Measurements from ENCODE around the gene MMEL1.
A peak's percentile ranks its signal among the peaks of the same experiment; 100 is the strongest.
"Not testable (repeated sequence)": the region's sequence is repeated elsewhere in the genome, so short reads cannot be mapped to it uniquely, and the experiment has no call there.

The MMEL1 gene

DNA sequence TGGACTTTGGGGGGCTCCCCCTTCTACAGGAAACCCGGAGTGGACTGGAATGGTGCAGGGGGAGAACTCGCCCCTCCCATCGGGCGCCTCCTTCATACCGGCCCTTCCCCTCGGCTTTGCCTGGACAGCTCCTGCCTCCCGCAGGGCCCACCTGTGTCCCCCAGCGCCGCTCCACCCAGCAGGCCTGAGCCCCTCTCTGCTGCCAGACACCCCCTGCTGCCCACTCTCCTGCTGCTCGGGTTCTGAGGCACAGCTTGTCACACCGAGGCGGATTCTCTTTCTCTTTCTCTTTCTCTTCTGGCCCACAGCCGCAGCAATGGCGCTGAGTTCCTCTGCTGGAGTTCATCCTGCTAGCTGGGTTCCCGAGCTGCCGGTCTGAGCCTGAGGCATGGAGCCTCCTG lies 76.5 kb downstream of the MMEL1 start, which contains the start of gene TNFRSF14:
Gene TNFRSF14 (plus strand): TSS at position 95 of the 401 bp plus-strand sequence. CDS start 294 bp downstream, at position 389.
- no peak for DNase-seq

DNA sequence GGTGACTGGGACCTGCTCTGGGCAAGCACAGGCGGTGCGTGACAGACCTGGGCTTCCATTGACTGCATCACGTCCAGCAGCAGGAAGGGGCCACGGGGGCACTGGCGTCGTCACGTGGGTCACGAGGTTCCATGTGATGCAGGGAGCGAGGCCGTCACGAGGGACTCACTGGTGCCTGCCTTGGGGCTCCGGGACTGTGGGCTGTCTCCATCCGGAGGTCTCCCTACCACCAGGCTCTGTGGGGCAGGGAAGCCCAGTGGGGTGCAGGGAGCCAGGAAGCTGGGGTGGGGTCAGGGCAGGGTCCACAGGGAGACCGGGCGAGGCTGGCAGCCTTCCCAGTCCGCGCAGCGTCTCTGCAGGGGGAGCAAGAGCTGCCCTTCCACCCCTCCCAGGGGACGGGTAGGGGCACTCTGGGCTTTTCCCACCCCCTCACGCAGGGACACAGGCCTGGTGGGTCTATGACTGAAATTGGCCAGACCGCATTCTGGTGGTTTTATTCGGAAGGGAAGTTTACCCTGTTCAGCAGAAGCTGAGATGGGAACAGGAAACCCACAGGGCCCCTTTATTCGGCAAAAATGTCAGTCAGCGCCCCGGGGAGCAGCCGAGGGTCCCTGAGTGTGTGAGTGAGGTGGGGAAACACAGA lies 77.1 kb downstream of the MMEL1 start:
- no peak for DNase-seq

DNA sequence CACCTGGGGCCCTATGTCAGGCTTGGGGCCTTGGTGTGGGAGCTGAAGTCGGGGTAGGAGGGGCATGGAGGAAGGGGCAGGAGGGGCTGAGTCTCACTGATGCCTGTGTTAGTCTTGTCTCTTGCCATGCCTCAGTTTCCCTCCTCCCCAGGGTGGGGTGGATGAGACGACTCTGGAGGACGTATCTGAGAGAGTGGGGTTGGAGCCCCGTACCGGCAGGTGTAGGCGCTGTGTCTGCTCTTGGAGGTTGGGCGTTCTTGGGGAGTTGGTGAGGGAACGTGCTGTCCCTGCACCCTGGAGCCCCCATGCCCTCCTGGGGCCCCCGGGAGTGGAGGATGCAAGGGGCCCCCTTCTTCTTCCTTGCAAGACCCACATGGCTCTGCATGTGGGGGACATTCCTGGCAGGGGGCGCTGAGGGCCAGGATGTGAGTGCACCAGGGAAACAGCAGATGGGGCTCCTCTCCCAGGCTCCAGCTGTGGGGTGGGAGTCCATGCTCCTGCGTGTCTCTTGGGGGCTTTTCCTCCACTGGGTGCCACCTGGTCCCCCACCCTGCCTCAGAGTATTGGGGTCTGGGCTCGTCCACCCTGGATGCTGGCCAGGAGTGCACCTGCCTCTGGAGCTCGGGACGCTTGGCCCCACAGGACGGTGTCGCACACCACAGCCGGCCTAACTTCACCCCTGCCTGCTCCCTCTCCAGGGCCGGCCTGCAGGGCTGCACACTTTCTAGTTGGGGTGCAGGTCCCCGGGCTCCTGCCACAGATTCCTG lies 78.0 kb downstream of the MMEL1 start:
- DNase-seq = peak in 1 of 2 experiments; percentile 18

DNA sequence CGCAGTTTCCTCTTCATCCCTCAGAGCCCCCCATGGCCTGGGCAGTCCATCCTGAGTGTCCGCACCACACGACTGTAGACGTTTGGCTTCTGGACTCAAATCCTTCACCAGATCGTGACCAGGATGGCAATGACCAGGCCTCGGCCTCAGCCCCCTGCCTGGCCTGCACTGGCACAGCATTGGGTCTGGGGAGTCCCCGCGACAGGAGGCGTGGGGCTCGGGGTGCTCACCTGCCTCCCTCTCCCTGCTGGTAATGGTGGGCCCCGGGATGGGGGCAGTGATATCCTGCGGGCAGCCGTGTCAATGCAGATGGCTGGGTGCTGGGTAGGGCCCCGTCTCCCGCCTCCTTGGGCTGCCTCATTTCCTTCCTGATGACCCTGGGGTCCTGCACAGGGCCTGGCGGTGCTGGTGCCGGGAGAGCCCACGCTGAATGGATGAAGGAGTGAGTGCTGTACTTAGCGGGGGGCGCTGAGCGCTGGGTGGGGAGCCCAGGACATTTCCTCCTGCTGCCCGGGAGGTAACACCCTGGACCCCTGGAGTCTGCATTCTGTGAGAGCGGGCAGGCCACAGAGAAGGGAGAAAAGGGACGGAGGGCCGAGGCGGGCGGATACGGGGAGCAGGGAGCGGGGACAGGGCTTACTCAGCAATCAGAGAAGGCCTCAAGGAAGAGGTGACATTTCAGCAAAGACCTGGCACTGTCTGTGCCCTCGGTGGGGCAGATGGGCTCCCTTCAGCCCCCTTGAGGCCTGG lies 78.8 kb downstream of the MMEL1 start:
- no peak for DNase-seq

DNA sequence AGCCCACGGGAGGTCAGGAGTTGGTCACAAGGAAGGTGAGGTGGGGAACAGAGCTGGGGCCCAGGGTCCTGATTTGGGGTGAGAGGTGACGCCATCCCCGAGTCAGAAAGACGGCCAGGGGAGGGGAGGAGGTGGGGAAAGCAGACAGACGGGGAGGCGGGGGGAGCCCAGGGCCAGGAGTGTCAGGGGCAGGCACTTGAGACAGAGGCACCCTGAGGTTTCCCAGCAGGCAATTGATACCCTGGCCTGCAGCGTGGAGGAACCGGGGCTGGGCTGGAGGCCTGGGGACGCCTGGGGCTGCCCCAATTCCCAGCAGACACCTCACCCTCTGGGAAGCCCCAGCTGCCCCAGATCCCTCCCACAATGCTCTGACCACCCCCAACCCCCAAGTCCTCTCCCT lies 79.7 kb downstream of the MMEL1 start:
- not testable (repeated sequence) for DNase-seq

DNA sequence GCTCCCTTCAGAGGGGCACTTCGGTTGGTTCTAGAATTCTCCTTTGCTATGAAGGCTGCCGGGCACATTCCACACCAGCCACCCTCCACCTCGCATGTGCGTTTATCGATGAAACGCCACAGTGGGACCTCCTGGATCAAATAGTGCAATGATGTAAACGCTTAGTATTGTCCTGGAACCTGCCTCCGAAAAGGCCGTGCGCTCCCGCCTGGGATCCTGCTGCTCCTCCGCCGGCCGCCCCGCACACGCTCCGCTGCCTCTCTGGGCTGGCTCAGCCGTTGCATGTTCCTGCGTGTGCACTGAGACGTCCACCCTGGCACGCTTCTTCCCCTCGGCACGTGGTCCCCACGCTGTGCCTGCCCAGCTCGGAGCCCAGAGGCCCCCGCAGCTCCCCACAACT lies 80.6 kb downstream of the MMEL1 start:
- DNase-seq = no peak

DNA sequence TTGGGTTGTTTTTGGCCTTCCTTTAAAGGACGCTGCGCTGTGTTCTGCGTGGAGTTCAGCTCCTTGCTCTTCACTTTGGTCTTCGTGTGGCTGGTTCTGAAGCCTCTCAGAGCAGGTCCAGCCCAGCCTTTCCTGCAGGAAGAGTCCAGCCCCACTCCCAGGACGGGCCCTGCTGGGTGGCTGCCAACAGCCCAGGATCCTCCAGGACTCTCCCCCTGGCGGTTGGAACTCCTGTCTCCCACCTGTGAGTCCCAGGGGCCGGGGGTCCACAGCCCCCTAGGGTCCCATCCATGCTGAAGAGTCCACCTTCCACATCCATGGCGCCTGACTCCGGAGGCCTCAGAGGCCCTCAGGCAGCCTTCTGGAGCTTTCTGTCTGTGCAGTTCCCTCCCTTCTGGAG lies 81.3 kb downstream of the MMEL1 start:
- not testable (repeated sequence) for DNase-seq

DNA sequence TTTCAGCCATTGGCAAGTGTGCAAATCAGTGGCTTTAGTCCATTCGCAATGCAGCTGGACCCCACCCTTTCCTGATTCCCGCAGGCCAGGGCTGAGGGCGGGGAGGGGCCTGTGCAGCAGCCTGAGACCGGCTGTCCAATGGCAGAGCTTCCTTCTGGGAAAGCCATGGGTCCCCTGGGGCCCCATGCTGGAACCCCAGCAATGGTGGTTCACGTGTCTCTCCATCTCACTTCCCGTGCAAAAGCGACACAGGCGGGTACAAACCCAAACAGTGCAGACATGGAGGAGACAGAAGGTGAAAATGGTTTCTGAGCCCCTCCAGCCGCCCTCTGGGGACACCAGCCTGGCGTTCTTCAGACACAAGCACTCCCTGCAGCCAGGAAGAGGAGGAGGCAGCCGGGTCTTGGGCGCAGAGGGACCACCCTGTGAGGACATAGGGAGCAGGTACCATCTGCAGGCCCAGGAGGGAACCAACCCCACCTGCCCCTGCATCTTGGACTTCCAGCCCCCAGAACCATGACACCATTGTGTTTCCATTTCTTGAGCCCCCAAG lies 82.4 kb downstream of the MMEL1 start:
- not testable (repeated sequence) for DNase-seq

DNA sequence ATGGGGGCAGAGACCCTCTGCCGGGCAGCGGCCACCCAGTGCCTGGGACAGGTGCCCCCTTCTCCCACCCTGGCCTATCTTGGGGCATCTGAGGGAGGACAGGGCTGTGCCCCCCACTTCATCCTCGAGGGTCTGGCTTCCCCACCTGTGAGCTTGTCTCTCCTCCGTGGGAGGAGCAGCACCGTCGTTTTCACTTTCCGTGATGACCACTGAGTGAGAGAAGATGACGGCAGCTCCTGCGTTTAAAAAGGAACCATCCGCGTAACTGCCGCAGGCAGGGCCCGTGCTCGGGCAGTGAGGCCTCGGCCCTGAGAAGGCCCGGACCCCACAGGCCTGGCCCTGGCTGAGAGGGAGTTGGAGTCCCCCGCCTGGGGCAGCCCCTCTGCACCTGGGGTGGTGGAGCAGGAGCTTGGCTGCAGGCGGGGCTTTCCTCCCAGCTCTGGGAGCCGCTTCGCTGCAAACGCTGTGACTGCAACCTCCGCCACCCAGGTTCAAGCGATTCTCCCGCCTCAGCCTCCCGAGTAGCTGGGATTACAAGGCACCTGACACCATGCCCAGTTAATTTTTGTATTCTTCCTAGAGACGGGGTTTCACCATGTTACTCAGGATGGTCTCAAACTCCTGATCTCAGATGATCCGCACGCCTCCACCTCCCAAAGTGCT lies 83.3 kb downstream of the MMEL1 start:
- DNase-seq = not testable (repeated sequence)

DNA sequence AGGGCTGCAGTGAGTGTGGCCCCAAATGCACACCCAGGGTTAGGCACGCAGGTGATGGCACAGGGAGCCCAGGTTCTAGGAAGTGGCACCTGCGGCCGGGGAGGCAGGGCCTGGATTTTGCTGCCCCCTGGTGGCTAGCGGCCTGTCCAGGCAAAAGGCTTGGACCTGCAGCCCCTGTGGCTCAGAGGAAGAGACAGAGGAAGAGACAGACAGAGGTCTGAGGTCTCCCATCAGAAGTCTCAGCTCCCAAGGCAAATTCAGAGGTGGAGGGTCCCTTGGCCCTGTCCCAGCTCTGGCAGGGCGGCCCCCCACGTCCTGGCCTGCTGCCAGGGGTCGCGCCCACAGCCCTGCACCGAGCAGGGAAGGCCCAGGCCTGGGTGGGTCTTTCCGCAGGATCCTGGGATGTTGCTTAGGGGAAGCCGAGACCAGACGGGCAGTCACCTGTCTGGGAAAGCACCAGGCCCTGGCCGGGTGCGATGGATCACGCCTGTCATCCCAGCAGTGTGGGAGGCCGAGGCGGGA lies 84.7 kb downstream of the MMEL1 start:
- DNase-seq = peak; percentile 60 to 75

DNA sequence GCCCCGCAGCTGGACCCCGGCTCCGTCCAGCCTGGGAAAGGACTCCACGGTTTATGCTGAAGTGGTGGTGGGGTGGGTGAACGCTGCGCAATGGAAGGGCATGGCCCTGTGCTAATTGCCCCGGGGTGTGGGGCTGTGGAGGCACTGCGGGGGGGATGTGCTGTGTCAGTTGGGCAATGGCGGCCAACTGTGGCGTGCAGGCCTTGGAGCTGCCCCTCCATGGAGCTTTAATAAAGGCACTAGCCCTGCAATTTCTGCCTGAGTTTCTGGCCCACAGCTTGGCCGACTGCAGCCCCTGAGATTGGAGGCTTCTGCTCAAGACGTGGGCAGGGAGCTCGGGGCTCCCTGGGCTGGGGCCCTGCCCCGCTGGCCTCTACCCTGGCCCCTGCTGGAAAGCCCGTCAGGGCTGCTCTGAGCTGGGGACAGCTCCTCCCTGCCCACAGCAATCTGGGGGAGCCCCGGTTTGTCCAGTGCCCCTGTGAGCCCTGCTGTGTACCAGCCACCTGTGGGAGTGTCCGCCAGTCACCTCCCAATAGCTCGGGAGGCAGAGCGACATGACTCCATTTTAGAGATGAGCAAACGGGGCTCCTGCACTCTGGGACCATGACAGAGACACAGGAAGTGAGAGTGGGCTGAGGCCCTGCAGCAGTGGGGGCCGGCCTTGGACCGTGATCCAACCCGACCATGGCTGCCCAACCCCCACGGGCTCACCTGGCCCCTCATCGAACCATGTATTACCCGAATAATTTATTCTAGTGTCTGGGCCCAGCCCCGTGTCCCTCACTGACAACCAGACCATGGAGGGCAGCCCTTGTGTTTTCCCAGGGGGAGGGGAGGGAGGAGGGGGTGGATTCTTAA lies 85.4 kb downstream of the MMEL1 start:
- no peak for DNase-seq

DNA sequence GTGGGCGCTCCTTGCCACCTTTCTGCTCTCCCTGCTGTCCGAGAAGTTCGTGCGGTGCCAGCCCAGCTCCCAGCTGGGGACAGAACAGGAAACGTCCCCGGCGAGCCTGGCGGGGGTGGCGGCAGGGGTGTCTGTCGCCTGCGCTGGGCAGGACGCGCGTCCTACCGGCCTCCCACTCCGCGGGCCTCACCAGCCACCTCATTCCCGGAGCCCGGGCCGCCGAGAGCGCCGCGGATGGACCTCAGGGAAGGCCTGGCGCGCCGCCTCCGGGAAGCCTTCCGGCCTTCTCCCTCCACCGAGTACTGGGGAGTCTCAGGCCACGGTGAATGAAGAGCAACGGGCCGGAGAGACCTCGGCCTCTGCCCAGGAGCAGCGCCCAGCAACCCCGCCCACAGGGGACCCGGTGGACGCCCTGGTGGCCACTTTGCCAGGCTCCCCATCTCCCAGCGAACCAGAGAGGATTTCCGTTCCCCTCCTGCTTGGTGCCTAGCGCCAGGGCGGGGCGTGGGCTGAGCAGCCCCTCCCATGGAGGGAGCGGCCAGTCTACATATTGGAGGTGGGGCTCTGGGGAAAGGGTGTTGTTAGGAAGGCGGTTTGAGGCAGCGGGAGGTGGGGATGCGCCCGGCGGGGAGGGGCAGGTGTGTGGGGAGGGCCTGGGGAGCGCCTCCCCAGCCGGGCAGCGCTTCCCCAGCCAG lies 86.2 kb downstream of the MMEL1 start:
- DNase-seq = no peak

DNA sequence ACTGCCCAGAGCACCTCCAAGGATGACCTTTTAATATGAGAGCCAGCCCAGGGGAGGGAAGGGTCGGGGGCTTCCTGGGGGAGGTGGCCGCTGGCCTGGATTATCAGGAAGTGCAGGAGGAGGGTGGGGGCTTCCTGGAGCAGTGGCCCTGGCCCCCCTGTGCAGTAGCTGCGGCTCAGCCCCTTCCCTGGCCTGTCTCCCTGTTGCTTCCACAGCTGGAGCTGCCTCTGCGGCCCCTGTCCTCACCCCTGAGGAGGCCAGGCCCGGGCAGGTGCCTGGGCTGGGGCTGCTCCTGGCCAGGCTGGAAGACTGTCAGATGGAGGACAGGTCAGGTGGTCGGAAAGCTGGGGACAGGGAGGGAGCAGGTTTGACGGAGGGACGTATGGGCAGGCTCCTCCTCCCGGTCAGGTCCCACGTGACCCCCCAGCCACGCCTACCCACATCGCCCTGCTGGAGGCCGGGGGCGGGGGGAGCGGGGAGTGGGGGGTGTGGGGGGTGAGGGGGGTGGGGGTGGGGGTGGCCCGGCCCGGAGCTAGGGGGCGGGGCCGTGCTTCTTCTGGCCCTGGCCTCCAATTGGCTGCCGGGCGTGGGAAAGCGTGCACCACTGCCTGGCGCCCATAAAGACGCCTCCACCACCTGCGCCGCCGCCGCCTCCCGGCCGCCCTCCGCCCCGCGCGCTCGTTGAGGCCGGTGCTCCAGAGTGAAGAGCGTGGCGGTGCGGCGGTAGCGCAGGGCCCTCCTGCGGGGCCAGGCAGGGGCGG lies 86.9 kb downstream of the MMEL1 start:
- no peak for DNase-seq

DNA sequence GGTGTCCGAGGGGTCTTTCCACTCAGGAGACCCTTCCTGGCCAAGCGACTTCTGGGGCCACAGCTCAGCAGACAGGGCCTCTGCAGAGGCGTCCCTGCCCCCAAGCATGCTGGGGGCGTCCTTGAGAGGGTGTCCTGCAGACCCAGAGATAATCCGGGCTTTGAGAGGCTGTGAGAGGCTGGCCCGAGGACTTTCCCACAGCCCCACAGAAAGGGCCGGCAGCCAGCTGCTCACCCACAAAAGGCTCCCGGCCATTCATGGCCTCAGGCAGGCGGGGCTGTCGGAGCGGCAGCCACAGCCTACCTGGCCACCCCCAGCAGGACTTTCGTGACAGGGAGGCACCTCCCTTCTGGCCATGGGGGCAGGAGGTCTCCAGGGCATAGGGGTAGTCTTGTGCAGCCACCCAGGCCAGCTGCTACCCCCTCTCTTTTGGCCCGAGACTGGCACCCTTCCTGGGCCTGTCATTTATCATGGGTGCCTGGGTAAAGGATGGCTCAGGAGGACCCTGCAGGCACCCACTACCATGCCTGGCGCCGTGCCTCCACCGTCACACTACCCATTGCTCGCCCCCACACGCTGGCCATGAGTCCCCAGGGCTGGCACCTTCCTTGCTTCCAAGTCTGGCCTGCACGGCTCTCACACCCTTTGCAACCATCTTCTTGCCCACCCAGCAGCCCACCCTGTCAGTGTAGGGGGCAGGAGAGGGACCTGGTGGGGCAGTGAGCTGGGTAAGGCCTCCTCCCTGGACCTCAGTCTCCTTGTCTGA lies 87.8 kb downstream of the MMEL1 start:
- no peak for DNase-seq

DNA sequence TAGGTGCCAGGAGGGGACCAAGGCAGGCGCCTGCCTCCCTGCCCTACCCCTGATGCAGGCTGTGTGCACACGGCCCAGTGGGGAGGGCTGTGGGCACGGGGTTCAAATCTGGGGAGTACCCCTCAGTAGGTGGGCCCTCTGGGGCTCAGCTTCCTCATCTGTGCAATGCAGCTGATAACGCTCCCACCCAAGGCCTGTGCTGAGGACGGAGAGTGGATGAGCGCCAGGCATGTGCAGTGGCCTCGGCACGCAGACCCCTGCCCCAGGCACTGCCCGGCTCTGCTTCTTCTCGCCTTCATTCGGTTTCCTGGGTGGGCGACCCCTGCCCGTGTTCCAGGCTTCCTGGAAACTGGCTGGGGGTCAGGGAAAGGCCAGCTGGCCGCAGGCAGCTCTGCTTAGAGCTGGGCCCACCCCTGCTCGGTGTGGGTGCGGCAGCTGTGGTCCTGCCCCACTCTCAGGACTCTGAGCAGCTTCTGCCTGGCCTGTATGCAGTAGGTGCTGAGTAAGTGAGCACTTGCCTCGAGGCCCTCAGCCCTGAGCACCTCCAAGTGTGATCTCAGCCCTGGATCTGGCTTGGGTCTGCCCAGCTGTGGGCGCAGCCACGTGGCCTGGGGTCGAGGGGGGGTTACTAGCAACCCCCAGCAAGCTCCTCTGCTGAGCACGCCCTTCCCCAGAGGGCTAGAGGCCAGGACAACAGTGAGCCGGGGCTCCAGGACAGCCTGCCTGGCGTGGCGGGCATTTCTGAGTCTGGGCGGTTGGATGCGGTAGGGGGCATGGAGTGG lies 88.5 kb downstream of the MMEL1 start:
- no peak for DNase-seq

DNA sequence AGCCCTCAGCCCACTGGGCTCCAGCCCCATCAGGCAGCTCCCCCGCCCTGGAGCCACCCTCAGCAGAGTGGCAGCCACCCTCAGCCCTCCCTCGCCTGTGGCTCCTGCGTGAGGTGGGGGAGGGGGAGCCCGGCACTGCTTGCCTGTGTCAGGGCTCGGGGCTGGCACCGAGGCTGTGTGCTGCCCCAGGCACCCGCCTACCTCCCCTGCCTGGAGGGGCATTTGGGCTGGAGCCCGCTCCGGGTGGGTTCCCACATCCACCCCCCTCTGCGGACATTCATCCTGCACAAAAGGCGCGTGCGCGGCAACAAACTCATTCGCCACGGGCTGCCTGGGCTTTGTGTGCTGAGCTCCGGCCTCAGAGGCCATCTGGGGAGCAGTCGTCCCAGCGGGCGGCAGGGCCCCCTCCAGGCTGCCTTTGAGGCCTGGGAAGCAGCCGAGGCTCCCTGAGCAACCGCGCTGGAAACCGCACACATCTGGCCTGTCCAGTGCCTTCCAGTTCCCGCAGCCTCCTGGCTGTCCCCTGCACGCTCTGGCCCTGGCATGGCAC lies 89.2 kb downstream of the MMEL1 start:
- no peak for DNase-seq

DNA sequence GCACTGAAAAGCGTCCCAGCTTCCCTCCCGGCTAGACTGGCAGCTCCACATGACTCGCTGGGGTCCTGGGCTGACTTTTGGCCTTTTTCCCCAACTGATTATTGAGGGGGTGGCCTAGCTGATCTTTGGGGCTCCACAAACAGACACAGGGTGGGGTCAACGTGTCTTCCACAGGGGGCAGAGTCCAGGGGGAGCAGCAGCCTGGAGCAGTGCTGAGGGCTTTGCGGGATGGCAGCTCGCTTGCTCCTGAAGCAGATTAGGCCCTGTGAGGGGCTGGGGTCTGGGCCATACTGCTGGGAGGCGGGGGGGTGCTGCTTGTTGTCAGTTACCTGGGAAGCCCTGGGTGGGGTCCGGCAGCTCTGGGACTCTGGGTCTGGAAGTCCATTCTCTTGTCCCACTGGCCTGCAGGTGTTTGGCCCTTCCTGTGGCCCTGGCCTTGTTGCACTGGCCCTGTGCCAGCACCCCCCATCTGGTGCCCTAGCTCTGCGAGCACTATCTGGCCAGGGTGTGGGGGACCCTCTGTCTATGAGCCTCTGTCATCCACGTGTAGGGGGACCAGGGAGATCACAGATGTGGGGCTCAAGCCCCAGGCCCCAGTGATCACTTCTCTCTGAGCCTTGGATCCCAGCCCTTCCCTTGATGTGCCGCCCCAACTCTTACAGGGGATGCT lies 90.4 kb downstream of the MMEL1 start:
- no peak for DNase-seq

Data from NCI-H446 (cell line).